Stimulated activated CD4-positive, alpha-beta T cell treated with anti-CD3 and anti-CD28 coated beads, Interleukin-4, amount 100 ng/mL, for 4 hours (primary cell): ENCODE data around the gene MTHFSD.

ENCODE experiments used
- DNase-seq, 2 experiments: peaks; one replicate each; pipeline ENCODE4 v3.0.0-alpha.2; 2020

Gene MTHFSD

GRCh38 chr16:86525696-86526095 lies 29.3 kb downstream of the MTHFSD start:
- DNase-seq = no peak

- no peak for DNase-seq
Measured at GRCh38 chr16:86524029-86524428, 31.0 kb downstream of the MTHFSD start.

GRCh38 chr16:86523166-86523740 lies 31.8 kb downstream of the MTHFSD start:
- DNase-seq = no peak

DNA sequence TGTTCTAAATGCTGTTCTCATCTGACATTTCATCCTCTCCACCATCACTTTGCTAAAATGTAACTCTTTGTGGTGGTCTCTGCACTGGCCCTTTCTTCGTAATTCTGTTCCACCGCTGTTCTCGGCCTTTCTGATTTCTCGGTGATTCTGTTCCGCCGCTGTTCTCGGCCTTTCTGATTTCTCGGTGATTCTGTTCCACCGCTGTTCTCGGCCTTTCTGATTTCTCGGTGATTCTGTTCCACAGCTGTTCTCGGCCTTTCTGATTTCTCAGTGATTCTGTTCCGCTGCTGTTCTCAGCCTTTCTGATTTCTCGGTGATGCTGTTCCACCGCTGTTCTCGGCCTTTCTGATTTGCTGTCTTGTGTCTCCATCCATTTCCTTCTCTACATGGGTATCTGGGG lies 32.4 kb downstream of the MTHFSD start:
- DNase-seq = no peak

DNA sequence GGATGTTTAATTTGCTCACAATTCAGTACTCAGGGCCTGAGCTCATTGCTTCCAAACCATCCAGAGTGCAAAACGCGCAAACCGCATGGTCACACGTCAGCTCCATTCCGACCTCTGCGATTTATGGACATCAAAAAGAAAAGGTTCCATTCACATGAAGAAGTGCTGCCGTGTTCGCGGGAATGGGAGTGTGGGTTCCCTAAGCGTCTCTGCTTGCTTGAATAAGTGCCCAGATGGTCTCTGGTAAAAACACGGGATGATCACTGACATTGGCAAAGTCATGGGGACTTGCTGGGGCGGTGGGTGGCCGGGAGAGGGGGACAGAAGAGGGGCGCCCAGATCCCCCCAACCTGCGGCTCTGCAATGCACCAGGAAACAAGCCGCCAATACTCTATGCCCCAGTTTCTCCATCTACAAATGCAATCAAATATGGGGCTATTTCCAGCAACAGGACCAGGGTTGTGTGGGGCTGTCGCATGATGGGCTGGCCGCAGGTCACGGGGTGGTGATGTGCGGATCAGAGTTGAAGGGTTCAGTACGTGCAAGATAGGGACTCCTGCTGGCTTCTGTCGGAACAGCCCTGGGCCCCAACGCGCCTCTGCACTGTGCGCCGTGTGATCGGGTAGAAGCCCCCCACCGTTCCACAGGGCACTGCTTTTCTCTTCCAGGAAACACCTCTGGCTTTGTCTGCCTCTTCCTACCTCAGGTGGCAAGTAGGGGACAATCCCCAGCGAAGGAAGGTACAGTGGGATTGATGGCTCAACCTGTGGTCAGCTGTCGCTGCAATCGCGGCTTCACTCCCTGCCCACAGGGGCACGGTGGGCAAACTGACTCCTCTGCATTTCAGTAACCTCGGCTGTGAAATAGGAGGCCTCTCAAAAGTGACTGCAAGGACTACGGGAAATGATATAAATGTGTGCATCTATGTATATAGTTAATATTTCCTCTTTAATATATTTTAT lies 33.5 kb downstream of the MTHFSD start:
- DNase-seq = no peak

GRCh38 chr16:86520317-86521210 lies 34.5 kb downstream of the MTHFSD start:
- no peak for DNase-seq

DNA sequence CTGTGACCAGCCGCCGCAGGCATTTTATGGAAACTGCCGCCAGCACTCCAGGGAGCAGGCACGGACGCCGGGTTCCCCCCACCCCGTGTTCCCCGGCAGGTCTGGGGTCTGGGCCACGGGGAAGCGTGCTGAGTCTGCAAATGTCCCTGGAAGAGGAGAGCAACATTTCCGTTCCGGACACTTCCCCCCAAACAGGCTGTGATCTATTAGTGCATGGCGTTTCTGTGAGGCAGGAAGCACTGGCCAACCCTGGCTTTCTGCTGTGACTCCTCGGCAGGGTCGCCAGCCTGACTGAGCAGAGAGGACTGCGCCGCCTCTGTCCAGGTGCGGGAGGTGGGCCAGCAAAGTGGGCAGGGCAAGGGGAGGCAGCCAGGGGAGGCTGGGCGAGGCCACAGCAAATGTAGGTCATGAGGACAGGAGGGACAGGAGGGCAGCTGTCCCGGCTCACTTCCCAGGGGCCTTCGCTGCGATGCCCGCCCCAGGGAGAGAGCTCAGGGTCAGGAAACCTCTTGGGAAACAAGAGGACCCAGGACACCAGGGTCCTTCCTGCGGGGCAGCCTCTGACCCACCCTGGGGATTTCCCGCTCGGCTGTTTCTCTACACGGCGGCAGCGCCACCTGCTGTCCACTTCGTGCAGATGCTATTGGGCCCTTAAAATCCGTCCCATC lies 35.3 kb downstream of the MTHFSD start:
- peak; percentile 38 to 55 for DNase-seq

DNA sequence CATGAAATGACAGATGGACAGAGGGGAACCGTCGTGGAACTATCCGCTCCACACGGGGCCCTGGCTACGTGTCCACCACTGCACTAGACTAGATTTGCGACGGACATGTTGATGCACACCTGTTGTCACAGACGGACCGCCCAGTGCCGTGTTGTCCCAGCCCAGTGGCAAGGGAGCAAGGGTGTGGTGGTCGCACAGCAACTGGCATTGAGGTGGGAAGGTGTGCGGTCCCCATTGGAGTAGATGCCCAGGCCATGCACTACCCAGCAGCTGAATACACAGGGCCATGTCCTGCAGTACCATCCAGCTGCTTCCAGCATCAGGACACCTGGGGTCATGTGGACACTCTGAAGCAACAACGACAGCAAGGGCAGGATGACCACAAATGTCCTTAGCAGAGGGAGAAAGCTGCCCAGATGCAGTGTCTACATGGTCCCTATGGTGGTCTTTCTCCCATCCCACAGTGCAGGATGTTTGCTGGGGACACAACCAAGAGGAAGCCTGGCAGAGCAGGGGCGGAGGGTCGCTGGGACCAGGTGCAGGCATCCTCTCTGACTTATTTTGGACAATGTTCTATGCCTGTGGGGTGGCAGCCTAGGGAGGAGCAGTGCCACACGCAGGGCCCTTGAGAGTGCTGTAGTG lies 35.9 kb downstream of the MTHFSD start:
- DNase-seq = no peak

DNA sequence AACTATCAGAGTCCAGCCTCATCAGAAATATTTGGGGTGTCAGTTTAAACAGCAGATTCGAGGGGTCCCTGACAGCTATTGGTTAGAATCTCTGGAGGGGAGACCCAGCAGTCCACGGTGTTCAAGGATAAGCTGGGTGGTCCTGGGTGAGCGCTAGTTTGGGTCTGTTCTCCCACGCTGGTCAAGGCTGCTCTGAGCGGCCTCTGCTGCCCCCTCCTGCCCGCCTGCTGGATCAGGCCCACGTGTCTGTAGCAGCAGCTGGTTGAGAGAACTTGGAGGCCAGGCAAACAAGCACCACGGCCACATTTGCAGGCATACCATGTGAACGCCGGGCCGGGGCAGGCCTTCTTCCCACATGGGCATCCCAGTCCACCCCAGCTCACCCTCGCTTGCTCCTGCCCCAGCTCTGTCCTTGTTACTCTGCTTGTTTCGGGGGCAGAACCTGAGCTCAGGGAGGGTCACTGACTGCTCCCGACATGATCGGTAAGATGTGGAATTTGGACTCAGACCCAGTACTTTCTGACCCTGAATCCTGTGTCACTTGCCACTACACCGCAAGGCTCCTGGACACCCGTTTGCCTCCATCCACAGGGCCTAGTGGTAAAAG lies 37.3 kb downstream of the MTHFSD start:
- no peak for DNase-seq

DNA sequence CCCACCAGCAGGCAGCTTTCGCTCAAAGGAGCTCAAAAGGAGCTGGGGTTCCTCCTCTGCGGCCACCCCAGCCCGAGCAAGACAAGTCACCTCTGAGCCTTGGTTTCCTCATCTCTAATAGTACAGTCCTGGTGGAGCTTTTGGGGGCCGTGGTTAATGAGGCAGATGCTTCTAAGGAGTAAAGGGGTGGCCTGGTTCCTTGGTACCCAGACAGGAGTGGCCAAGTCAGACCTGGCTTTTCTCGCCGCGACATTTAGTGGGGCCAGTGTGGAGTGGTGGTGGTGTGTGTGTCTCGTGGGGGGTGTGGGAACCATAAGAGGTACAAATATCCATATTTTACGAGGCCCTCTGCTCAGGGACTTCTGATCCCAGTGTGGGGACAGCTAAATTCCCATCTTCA lies 38.0 kb downstream of the MTHFSD start:
- DNase-seq = no peak

GRCh38 chr16:86516623-86517003 lies 38.4 kb downstream of the MTHFSD start:
- no peak for DNase-seq

GRCh38 chr16:86515777-86516622 lies 39.0 kb downstream of the MTHFSD start:
- no peak for DNase-seq

DNA sequence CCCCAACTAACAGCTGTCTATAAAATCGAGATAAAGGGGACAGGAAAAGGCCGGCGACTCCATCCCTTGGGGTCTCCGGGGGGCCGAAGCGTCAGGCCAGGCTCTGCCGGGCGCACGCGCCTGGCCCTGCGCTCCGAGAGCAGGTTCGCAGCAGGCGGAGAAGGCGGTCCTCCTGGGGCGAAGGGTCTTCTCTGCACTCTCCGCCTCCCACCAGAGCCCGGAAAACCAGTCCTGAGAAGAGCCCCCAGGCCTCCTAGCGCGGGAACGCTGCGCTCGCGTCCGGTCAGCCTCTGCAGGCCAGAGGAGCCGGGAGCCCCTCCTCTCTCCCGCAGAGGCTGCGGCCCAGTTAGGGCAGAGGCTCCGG lies 39.6 kb downstream of the MTHFSD start:
- DNase-seq = no peak

- no peak for DNase-seq
Measured at GRCh38 chr16:86514481-86515376, 40.3 kb downstream of the MTHFSD start.

GRCh38 chr16:86513471-86514277 lies 41.4 kb downstream of the MTHFSD start:
- DNase-seq = no peak

- DNase-seq = no peak
Measured at GRCh38 chr16:86512860-86513470, 42.1 kb downstream of the MTHFSD start.

DNA sequence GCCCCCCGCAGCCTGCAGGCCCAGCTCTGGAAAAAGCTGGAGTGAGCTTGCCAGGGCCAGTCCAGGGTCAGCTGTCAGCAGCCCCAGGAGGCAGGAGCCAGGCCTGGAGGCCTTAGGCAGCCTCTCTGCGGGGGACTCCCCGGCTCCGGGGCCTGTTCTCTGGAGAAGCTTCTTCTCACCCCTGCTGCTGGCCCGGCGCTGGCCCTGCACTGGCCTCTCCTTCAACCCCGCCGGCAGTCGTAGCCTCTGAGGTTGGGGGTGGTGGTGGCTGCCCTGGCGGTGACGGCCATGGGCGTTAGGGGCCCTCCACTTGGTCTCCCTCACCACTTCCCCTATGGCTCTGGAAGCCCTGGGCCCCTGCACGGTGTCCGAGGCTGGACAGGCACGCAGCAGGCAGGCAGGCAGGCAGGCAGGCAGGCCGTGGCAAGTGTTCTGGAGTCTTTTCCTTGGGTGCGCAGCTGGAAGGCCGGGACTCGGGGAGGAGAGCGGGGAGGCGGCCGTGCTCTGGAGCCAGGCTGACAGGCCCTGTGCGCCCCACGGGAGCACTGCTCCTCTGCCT lies 42.7 kb downstream of the MTHFSD start:
- DNase-seq = no peak
